HG02870 (cell line): ENCODE results near the gene TNIK.

Experiments used
- ATAC-seq: cut with Tn5 transposase; IDR thresholded peaks from one replicate; pipeline ENCODE4 v1.9.1; 2021; ENCODE audit warnings: mild to moderate bottlenecking, moderate library complexity; ENCODE audit not compliant: unreplicated experiment

TNIK gene

GRCh38 chr3:171239757-171240503 lies 220.3 kb downstream of the TNIK start:
- ATAC-seq, result no peak

GRCh38 chr3:171237009-171237385 lies 223.2 kb downstream of the TNIK start:
- no peak for ATAC-seq

- ATAC-seq, result no peak
Measured at GRCh38 chr3:171236265-171237008, 223.8 kb downstream of the TNIK start.

- ATAC-seq, result no peak
Measured at GRCh38 chr3:171234298-171235010, 225.8 kb downstream of the TNIK start.

- ATAC-seq, result no peak
Measured at GRCh38 chr3:171231361-171231760, 228.8 kb downstream of the TNIK start.

GRCh38 chr3:171230865-171231264 lies 229.3 kb downstream of the TNIK start:
- ATAC-seq, result no peak

GRCh38 chr3:171229173-171229572 lies 231.0 kb downstream of the TNIK start:
- ATAC-seq, result no peak

- no peak for ATAC-seq
Measured at GRCh38 chr3:171228240-171228639, 232.0 kb downstream of the TNIK start.

- no peak for ATAC-seq
Measured at GRCh38 chr3:171227828-171228227, 232.4 kb downstream of the TNIK start.

- no peak for ATAC-seq
Measured at GRCh38 chr3:171227359-171227758, 232.8 kb downstream of the TNIK start.

GRCh38 chr3:171226794-171227193 lies 233.4 kb downstream of the TNIK start:
- ATAC-seq, result no peak

GRCh38 chr3:171225708-171226107 lies 234.5 kb downstream of the TNIK start:
- ATAC-seq, result no peak

GRCh38 chr3:171225165-171225564 lies 235.0 kb downstream of the TNIK start:
- ATAC-seq, result no peak

- no peak for ATAC-seq
Measured at GRCh38 chr3:171223396-171223795, 236.8 kb downstream of the TNIK start.

- no peak for ATAC-seq
Measured at GRCh38 chr3:171222995-171223394, 237.2 kb downstream of the TNIK start.

- no peak for ATAC-seq
Measured at GRCh38 chr3:171221597-171221996, 238.6 kb downstream of the TNIK start.

- ATAC-seq, result no peak
Measured at GRCh38 chr3:171221104-171221503, 239.1 kb downstream of the TNIK start.

- no peak for ATAC-seq
Measured at GRCh38 chr3:171219258-171219657, 240.9 kb downstream of the TNIK start.

- no peak for ATAC-seq
Measured at GRCh38 chr3:171218069-171218468, 242.1 kb downstream of the TNIK start.

- ATAC-seq, result no peak
Measured at GRCh38 chr3:171213907-171214306, 246.3 kb downstream of the TNIK start.

- ATAC-seq, result no peak
Measured at GRCh38 chr3:171213178-171213577, 247.0 kb downstream of the TNIK start.

GRCh38 chr3:171212648-171213047 lies 247.6 kb downstream of the TNIK start:
- no peak for ATAC-seq
